HG03460 (cell line): ENCODE results near the gene ARID3B.

Source experiments
- ATAC-seq: cut with Tn5 transposase; IDR thresholded peaks from one replicate; pipeline ENCODE4 v1.9.1; 2021; ENCODE audit not compliant: unreplicated experiment

The ARID3B gene

GRCh38 chr15:74633781-74634180 is 92.8 kb downstream of the ARID3B start:
- no peak for ATAC-seq

DNA sequence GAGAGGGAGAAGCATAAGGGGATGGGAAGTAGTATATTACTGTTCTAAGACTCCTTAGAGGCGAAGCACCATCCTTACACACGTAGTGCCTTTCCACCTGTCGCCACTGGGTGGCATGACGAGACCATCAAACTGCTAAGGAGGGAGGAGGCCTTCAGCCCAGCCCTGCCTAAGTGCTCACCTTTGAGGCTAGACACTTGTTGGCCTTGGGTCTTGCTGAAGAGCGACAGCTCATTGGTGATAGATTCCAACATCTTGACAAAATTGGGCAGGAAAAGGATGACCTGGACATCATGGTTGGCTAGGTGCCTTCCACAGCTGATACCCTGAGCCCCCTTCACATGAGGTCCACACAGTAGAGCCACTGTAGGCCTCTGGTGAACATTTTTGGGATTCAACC is 94.2 kb downstream of the ARID3B start:
- no peak for ATAC-seq

- ATAC-seq: no peak
Observed at GRCh38 chr15:74636984-74637383, 96.0 kb downstream of the ARID3B start.

GRCh38 chr15:74641151-74641550 is 100.1 kb downstream of the ARID3B start:
- ATAC-seq: no peak

DNA sequence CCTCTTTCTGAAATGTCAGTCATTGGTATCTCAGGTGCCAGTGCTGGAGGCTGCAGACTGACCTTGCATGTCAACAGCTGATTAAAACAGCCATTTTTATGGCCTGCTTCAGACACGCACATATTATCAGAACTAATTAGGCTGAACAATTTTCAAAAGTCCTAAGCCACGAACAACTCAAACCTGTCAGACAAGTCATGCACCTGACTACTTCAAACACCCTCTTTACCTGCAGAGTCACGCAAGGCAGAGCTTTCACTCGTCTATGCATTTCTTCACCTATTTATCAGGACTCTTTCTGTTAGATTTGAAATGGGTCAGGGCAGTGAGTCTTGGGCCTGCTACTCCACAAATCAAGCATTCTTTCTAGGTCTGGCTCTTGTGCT is 101.3 kb downstream of the ARID3B start:
- ATAC-seq: no peak

- no peak for ATAC-seq
Observed at GRCh38 chr15:74642734-74643664, 102.0 kb downstream of the ARID3B start.

- no peak for ATAC-seq
Observed at GRCh38 chr15:74643665-74644204, 102.7 kb downstream of the ARID3B start.

- ATAC-seq: no peak
Observed at GRCh38 chr15:74646480-74646879, 105.5 kb downstream of the ARID3B start.
